GM23338 (cell line): Measurements from ENCODE around the gene CTNND2. TPM values are rescaled to one million over a fixed set of nuclear protein-coding genes. Genes with fewer than 3 reads are reported as not detected.

ENCODE experiments used
- ATAC-seq: fragments of 200-7000 bp; cut with Tn5 transposase; 3 replicates; pipeline ENCODE4 v1.9.1; 2020
- DNase-seq: peaks from one replicate; pipeline ENCODE4 v3.0.0-alpha.2; 2015; ENCODE audit warnings: low spot score
- H2AFZ ChIP-seq: fragments of 200-600 bp; sonication (generic); 2 replicates; pipeline ENCODE4 v1.8.0; 2016; ENCODE audit warnings: antibody characterized with exemption, mild to moderate bottlenecking, moderate library complexity
- H3F3A ChIP-seq: fragments of 200-600 bp; sonication (generic); replicated peaks from 2 replicates; pipeline ENCODE4 v1.8.0; 2017; ENCODE audit warnings: antibody characterized with exemption, mixed run types, low read depth
- H3K27ac ChIP-seq: fragments of 200-600 bp; sonication (generic); 2 replicates; pipeline ENCODE4 v1.6.1; 2016; ENCODE audit warnings: low read depth
- H3K27me3 ChIP-seq: fragments of 200-600 bp; sonication (generic); 2 replicates; pipeline ENCODE4 v1.8.0; 2016; ENCODE audit warnings: mild to moderate bottlenecking, mixed run types, moderate library complexity; ENCODE audit not compliant: insufficient read depth
- H3K36me3 ChIP-seq: fragments of 200-600 bp; sonication (generic); 2 replicates; pipeline ENCODE4 v1.8.0; 2016; ENCODE audit warnings: mild to moderate bottlenecking; ENCODE audit not compliant: insufficient read depth
- H3K4me1 ChIP-seq: fragments of 200-600 bp; sonication (generic); 2 replicates; pipeline ENCODE4 v1.8.0; 2016; ENCODE audit warnings: mild to moderate bottlenecking, moderate library complexity; ENCODE audit not compliant: insufficient read depth
- H3K4me2 ChIP-seq: fragments of 200-600 bp; sonication (generic); 2 replicates; pipeline ENCODE4 v1.7.1; 2017; ENCODE audit warnings: mixed run types
- H3K4me3 ChIP-seq: fragments of 200-600 bp; sonication (generic); 2 replicates; pipeline ENCODE4 v1.6.1; 2016; ENCODE audit warnings: mixed run types
- H3K79me2 ChIP-seq: fragments of 200-600 bp; sonication (generic); replicated peaks from 2 replicates; pipeline ENCODE4 v1.8.0; 2017; ENCODE audit warnings: mild to moderate bottlenecking; ENCODE audit not compliant: insufficient read depth
- H3K9me2 ChIP-seq: fragments of 200-600 bp; sonication (generic); 2 replicates; pipeline ENCODE4 v1.8.0; 2017; ENCODE audit not compliant: insufficient read depth
- H4K20me1 ChIP-seq: fragments of 200-600 bp; sonication (generic); replicated peaks from 2 replicates; pipeline ENCODE4 v1.8.0; 2017; ENCODE audit warnings: mild to moderate bottlenecking; ENCODE audit not compliant: insufficient read depth
- H3K27ac Mint-ChIP-seq: 2 replicates; pipeline ENCODE4 v1.8.0; 2020; ENCODE audit warnings: inconsistent platforms, mild to moderate bottlenecking, moderate library complexity, mixed read lengths
- H3K27me3 Mint-ChIP-seq: 3 replicates; pipeline ENCODE4 v1.8.0; 2022; ENCODE audit warnings: low read depth, mild to moderate bottlenecking, moderate library complexity, mixed read lengths, inconsistent platforms; ENCODE audit not compliant: insufficient read depth, poor library complexity
- H3K36me3 Mint-ChIP-seq: 3 replicates; pipeline ENCODE4 v1.8.0; 2021; ENCODE audit warnings: low read depth, mild to moderate bottlenecking, inconsistent platforms, moderate library complexity, mixed read lengths
- H3K4me1 Mint-ChIP-seq: 3 replicates; pipeline ENCODE4 v1.8.0; 2020; ENCODE audit warnings: mild to moderate bottlenecking, inconsistent platforms, mixed read lengths
- H3K4me3 Mint-ChIP-seq: 3 replicates; pipeline ENCODE4 v1.8.0; 2021; ENCODE audit warnings: moderate library complexity, mild to moderate bottlenecking, inconsistent platforms, mixed read lengths
- H3K9me3 Mint-ChIP-seq: 3 replicates; pipeline ENCODE4 v1.8.0; 2020; ENCODE audit warnings: moderate library complexity, mild to moderate bottlenecking, inconsistent platforms, mixed read lengths
- CREB1 ChIP-seq: fragments of 250-450 bp; sonication (Bioruptor Pico); IDR thresholded peaks from 2 replicates; pipeline ENCODE4 v1.5.0; 2020; ENCODE audit warnings: low read depth, mild to moderate bottlenecking, moderate library complexity
- EZH2 ChIP-seq: fragments of 200-600 bp; sonication (generic); IDR thresholded peaks from one replicate; pipeline ENCODE4 v1.8.0; 2017; ENCODE audit warnings: antibody characterized with exemption, mild to moderate bottlenecking, low read depth; ENCODE audit not compliant: unreplicated experiment
- EZH2phosphoT487 ChIP-seq: fragments of 200-600 bp; sonication (generic); IDR thresholded peaks from one replicate; pipeline ENCODE4 v1.8.1; 2018; ENCODE audit warnings: antibody characterized with exemption; ENCODE audit not compliant: unreplicated experiment
- JUNB ChIP-seq: IDR thresholded peaks from one replicate; pipeline ENCODE4 v1.6.1; 2016; ENCODE audit warnings: antibody characterized with exemption; ENCODE audit not compliant: unreplicated experiment
- NANOG ChIP-seq: IDR thresholded peaks from 2 replicates; pipeline ENCODE4 v1.6.1; 2016; ENCODE audit warnings: antibody characterized with exemption, borderline replicate concordance
- POLR2AphosphoS5 ChIP-seq: IDR thresholded peaks from 2 replicates; pipeline ENCODE4 v1.6.1; 2016; ENCODE audit warnings: antibody characterized with exemption, low read depth
- STAT1 ChIP-seq: IDR thresholded peaks from one replicate; pipeline ENCODE4 v1.6.1; 2016; ENCODE audit warnings: antibody characterized with exemption; ENCODE audit not compliant: unreplicated experiment
- ZNF114 ChIP-seq: fragments of 250-450 bp; sonication (Bioruptor Pico); IDR thresholded peaks from 2 replicates; pipeline ENCODE4 v1.5.0; 2020; ENCODE audit warnings: mild to moderate bottlenecking, moderate library complexity
- ZNF331 ChIP-seq: fragments of 250-450 bp; sonication (Bioruptor Pico); IDR thresholded peaks from 2 replicates; pipeline ENCODE4 v1.5.0; 2020; ENCODE audit warnings: low read depth, mild to moderate bottlenecking, moderate library complexity
- polyA plus RNA-seq: library from polyadenylated mRNA; unstranded; fragments of >200 nt; fragmentation: Nextera tagmentation; extraction: Ambion mirVana; gene quantifications from 2 replicates; pipeline ENCODE4 v1.2.1, GENCODE V29; 2016
- total RNA-seq: library from RNA; depleted of rRNA; stranded (reverse); fragments of >200 nt; shearing (Covaris generic); gene quantifications from 2 replicates; pipeline ENCODE4 v1.2.3, GENCODE V29; 2014
- TF ChIP-seq, protein P1 (sequence below), 2 experiments: fragments of 200-600 bp in 1 of 2; sonication (generic) in 1 of 2; conservative IDR thresholded peaks; 2 replicates each; pipeline versions ENCODE4 v1.5.1 to v1.6.1; 2016 to 2017; ENCODE audit warnings: antibody characterized with exemption in 2 of 2, low read depth in 2 of 2, mild to moderate bottlenecking in 2 of 2, moderate library complexity in 1 of 2
- TF ChIP-seq, protein P2 (sequence below): IDR thresholded peaks from one replicate; pipeline ENCODE4 v1.6.1; 2018; ENCODE audit warnings: antibody characterized with exemption; ENCODE audit not compliant: unreplicated experiment
- TF ChIP-seq, protein P3 (sequence below): fragments of 250-450 bp; sonication (Bioruptor Pico); IDR thresholded peaks from 2 replicates; pipeline ENCODE4 v1.5.0; 2020; ENCODE audit warnings: mild to moderate bottlenecking, moderate library complexity

CTNND2 gene
- total and polyA plus RNA-seq, 2 experiments from 2014 or later = 5.1 to 7.0 TPM

DNA sequence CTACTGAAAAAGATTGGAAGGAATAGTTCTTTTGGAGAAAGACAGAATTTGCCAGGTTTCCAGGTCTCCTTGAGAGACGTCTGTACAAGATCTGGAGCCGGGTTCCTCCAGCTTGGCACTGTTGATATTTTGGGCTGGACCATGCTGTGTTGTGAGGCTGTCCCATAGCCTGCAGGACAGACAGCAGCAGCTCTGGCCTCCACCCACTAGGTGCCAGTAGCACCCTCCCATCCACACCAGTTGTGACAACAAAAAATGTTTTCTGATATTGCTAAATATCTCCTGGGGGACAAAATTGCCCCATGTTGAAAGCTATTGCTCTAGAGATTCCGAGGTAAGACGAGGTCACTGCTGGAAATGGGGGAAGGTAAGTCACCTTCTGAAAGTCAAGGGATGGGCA is 855.5 kb downstream of the CTNND2 start:
- Histone ChIP-seq H3K36me3 (no peaks in the 10 kb centered on the region), H2AFZ (no peak overlapping the region), H3K27ac (no peak overlapping the region), H3K9me2 (no peaks in the 10 kb centered on the region), H3K4me1 (no peaks in the 10 kb centered on the region), H3K4me2 (no peak overlapping the region), H3K79me2 (no peaks in the 10 kb centered on the region), H4K20me1 (no peaks in the 10 kb centered on the region), H3K4me3 (no peak overlapping the region), H3K27me3 (no peaks in the 10 kb centered on the region), H3F3A (no peaks in the 10 kb centered on the region)
- Mint-ChIP-seq H3K4me3 (no peak overlapping the region), H3K9me3 (no peaks in the 10 kb centered on the region), H3K4me1 (peaks cover 4% of the 10 kb centered on the region; the same call in 2 of the 3 replicates), H3K27ac (no peak overlapping the region), H3K27me3 (peaks cover 2% of the 10 kb centered on the region), H3K36me3 (no peaks in the 10 kb centered on the region)
- DNase-seq (no peak), ATAC-seq (peak; percentile 69)
- no peak for TF ChIP-seq NANOG
- TF ChIP-seq, protein P1, sequence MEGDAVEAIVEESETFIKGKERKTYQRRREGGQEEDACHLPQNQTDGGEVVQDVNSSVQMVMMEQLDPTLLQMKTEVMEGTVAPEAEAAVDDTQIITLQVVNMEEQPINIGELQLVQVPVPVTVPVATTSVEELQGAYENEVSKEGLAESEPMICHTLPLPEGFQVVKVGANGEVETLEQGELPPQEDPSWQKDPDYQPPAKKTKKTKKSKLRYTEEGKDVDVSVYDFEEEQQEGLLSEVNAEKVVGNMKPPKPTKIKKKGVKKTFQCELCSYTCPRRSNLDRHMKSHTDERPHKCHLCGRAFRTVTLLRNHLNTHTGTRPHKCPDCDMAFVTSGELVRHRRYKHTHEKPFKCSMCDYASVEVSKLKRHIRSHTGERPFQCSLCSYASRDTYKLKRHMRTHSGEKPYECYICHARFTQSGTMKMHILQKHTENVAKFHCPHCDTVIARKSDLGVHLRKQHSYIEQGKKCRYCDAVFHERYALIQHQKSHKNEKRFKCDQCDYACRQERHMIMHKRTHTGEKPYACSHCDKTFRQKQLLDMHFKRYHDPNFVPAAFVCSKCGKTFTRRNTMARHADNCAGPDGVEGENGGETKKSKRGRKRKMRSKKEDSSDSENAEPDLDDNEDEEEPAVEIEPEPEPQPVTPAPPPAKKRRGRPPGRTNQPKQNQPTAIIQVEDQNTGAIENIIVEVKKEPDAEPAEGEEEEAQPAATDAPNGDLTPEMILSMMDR (conservative IDR thresholded peaks at IDR 0.05; ENCODE audit: low read depth in 2 of 2) = peak; percentile 43 to 65; a peak in 3 of 4 replicates

DNA sequence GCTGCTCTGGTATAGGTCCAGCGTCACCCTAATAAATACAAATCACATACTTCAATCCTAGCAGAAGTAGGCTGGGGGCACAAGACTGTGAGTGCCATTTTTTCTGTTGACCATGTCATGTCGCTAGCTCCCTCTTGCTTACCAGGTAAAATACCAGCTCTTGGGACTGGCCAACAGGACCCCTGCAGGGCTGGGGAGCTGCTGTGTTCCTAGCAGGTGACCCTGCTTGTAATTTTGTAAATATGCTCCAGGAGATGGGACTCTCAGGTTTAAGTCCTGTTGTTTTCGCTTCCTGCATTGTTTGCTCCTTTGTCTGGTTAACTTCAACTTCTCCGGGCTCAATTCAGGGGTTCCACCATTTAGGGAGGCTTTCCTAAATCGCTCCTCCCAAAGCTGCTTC is 856.6 kb downstream of the CTNND2 start:
- Mint-ChIP-seq H3K27ac (no peak overlapping the region), H3K9me3 (no peaks in the 10 kb centered on the region), H3K4me1 (peaks cover 4% of the 10 kb centered on the region; the same call in 2 of the 3 replicates), H3K27me3 (peaks cover 2% of the 10 kb centered on the region), H3K4me3 (no peak overlapping the region), H3K36me3 (no peaks in the 10 kb centered on the region)
- no peak for ATAC-seq
- no peak for DNase-seq
- Histone ChIP-seq H3K36me3 (no peaks in the 10 kb centered on the region), H3K79me2 (no peaks in the 10 kb centered on the region), H3K27ac (no peak overlapping the region), H3K4me2 (no peak overlapping the region), H2AFZ (no peak overlapping the region), H3K4me1 (no peaks in the 10 kb centered on the region), H3K4me3 (no peak overlapping the region), H3F3A (no peaks in the 10 kb centered on the region), H3K27me3 (no peaks in the 10 kb centered on the region), H4K20me1 (no peaks in the 10 kb centered on the region), H3K9me2 (no peaks in the 10 kb centered on the region)
- no peak for TF ChIP-seq ZNF331
- TF ChIP-seq POLR2AphosphoS5 = no peak
- no peak for TF ChIP-seq CREB1 (CRISPR knock-in tag)
- TF ChIP-seq NANOG = no peak
- no peak for TF ChIP-seq JUNB
- no peak for TF ChIP-seq EZH2
- TF ChIP-seq, protein P2, sequence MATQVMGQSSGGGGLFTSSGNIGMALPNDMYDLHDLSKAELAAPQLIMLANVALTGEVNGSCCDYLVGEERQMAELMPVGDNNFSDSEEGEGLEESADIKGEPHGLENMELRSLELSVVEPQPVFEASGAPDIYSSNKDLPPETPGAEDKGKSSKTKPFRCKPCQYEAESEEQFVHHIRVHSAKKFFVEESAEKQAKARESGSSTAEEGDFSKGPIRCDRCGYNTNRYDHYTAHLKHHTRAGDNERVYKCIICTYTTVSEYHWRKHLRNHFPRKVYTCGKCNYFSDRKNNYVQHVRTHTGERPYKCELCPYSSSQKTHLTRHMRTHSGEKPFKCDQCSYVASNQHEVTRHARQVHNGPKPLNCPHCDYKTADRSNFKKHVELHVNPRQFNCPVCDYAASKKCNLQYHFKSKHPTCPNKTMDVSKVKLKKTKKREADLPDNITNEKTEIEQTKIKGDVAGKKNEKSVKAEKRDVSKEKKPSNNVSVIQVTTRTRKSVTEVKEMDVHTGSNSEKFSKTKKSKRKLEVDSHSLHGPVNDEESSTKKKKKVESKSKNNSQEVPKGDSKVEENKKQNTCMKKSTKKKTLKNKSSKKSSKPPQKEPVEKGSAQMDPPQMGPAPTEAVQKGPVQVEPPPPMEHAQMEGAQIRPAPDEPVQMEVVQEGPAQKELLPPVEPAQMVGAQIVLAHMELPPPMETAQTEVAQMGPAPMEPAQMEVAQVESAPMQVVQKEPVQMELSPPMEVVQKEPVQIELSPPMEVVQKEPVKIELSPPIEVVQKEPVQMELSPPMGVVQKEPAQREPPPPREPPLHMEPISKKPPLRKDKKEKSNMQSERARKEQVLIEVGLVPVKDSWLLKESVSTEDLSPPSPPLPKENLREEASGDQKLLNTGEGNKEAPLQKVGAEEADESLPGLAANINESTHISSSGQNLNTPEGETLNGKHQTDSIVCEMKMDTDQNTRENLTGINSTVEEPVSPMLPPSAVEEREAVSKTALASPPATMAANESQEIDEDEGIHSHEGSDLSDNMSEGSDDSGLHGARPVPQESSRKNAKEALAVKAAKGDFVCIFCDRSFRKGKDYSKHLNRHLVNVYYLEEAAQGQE = no peak
- TF ChIP-seq EZH2phosphoT487 = no peak
- no peak for TF ChIP-seq ZNF114 (CRISPR knock-in tag)
- no peak for TF ChIP-seq STAT1
- TF ChIP-seq, protein P3, sequence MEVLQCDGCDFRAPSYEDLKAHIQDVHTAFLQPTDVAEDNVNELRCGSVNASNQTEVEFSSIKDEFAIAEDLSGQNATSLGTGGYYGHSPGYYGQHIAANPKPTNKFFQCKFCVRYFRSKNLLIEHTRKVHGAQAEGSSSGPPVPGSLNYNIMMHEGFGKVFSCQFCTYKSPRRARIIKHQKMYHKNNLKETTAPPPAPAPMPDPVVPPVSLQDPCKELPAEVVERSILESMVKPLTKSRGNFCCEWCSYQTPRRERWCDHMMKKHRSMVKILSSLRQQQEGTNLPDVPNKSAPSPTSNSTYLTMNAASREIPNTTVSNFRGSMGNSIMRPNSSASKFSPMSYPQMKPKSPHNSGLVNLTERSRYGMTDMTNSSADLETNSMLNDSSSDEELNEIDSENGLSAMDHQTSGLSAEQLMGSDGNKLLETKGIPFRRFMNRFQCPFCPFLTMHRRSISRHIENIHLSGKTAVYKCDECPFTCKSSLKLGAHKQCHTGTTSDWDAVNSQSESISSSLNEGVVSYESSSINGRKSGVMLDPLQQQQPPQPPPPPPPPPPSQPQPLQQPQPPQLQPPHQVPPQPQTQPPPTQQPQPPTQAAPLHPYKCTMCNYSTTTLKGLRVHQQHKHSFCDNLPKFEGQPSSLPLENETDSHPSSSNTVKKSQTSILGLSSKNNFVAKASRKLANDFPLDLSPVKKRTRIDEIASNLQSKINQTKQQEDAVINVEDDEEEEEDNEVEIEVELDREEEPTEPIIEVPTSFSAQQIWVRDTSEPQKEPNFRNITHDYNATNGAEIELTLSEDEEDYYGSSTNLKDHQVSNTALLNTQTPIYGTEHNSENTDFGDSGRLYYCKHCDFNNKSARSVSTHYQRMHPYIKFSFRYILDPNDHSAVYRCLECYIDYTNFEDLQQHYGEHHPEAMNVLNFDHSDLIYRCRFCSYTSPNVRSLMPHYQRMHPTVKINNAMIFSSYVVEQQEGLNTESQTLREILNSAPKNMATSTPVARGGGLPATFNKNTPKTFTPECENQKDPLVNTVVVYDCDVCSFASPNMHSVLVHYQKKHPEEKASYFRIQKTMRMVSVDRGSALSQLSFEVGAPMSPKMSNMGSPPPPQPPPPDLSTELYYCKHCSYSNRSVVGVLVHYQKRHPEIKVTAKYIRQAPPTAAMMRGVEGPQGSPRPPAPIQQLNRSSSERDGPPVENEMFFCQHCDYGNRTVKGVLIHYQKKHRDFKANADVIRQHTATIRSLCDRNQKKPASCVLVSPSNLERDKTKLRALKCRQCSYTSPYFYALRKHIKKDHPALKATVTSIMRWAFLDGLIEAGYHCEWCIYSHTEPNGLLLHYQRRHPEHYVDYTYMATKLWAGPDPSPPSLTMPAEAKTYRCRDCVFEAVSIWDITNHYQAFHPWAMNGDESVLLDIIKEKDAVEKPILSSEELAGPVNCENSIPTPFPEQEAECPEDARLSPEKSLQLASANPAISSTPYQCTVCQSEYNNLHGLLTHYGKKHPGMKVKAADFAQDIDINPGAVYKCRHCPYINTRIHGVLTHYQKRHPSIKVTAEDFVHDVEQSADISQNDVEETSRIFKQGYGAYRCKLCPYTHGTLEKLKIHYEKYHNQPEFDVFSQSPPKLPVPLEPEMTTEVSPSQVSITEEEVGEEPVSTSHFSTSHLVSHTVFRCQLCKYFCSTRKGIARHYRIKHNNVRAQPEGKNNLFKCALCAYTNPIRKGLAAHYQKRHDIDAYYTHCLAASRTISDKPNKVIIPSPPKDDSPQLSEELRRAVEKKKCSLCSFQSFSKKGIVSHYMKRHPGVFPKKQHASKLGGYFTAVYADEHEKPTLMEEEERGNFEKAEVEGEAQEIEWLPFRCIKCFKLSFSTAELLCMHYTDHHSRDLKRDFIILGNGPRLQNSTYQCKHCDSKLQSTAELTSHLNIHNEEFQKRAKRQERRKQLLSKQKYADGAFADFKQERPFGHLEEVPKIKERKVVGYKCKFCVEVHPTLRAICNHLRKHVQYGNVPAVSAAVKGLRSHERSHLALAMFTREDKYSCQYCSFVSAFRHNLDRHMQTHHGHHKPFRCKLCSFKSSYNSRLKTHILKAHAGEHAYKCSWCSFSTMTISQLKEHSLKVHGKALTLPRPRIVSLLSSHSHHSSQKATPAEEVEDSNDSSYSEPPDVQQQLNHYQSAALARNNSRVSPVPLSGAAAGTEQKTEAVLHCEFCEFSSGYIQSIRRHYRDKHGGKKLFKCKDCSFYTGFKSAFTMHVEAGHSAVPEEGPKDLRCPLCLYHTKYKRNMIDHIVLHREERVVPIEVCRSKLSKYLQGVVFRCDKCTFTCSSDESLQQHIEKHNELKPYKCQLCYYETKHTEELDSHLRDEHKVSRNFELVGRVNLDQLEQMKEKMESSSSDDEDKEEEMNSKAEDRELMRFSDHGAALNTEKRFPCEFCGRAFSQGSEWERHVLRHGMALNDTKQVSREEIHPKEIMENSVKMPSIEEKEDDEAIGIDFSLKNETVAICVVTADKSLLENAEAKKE (CRISPR knock-in tag) = no peak
